WI38 (cell line): ENCODE measurements around the gene EPHA3.

ENCODE experiments used
- H3K4me3 ChIP-seq: 2 replicates; pipeline ENCODE4 v1.5.1; 2011; ENCODE audit warnings: low read depth, mild to moderate bottlenecking, control low read depth, low read length
- TF ChIP-seq, protein P1 (sequence below): IDR thresholded peaks from 2 replicates; pipeline ENCODE4 v1.5.1; 2012; ENCODE audit warnings: low read depth, mild to moderate bottlenecking, control low read depth, low read length

EPHA3 gene

DNA sequence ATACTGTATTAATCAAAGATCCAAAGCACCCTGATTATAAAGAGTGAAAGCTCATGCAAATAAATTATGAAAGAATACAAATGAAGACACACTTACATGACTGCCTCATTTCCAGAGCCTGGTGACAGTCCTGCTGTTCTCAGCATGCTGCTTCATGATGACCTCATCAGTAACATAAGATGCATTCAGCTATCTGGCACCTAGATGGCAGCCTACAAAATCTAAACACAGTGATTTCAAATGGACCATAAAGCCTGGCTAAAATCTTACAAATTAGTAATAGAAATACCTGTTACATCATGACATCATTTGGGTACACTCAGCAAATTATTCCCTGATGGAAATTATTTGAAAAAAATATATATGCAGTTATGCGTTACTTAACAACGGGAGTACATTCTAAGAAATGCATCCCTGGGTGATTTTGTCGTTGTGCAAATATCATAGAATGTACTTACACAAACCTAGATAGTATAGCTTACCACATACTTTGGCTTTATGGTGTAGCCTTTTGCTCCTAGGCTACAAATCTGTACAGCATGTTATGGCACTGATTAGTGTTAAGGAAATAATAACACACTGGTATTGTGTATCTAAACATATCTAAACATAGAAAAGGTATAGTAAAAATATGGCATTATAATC is 207.2 kb downstream of the EPHA3 start:
- TF ChIP-seq, protein P1, sequence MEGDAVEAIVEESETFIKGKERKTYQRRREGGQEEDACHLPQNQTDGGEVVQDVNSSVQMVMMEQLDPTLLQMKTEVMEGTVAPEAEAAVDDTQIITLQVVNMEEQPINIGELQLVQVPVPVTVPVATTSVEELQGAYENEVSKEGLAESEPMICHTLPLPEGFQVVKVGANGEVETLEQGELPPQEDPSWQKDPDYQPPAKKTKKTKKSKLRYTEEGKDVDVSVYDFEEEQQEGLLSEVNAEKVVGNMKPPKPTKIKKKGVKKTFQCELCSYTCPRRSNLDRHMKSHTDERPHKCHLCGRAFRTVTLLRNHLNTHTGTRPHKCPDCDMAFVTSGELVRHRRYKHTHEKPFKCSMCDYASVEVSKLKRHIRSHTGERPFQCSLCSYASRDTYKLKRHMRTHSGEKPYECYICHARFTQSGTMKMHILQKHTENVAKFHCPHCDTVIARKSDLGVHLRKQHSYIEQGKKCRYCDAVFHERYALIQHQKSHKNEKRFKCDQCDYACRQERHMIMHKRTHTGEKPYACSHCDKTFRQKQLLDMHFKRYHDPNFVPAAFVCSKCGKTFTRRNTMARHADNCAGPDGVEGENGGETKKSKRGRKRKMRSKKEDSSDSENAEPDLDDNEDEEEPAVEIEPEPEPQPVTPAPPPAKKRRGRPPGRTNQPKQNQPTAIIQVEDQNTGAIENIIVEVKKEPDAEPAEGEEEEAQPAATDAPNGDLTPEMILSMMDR, result no peak
- H3K4me3 ChIP-seq, result no peak overlapping the region

DNA sequence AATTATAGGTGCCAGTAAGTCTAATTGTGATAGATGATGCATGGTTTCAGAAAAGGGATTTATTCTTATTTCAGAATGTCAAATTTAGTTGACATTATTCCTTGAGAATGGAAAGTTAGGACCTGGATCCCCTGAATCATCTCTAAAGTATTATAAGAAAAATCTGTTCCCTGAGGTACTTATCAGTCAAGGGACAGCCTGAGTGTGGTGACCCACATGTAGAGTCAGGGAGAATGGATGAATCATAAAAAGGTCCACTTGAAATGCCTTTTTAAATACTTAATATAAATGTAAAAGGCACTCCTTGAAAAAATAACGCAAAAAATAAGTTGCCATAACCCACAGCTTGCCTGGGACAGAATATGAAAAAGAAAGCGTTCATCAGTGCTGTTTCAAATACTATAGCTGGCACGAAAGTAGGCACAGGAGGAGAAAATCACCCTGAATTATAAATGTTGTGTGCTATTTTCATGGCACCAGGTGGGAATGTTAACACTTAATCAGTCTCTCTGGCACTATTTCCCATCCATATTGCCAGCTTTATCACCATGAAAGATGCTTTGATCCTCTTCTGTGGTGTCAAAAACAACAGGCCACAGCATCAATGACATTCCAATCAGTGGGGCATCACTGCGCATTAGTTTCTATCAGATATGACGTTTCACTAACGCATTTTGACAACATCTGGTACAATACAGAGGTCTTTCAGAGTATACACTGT is 208.5 kb downstream of the EPHA3 start:
- TF ChIP-seq, protein P1, result no peak
- H3K4me3 ChIP-seq, result no peak overlapping the region

DNA sequence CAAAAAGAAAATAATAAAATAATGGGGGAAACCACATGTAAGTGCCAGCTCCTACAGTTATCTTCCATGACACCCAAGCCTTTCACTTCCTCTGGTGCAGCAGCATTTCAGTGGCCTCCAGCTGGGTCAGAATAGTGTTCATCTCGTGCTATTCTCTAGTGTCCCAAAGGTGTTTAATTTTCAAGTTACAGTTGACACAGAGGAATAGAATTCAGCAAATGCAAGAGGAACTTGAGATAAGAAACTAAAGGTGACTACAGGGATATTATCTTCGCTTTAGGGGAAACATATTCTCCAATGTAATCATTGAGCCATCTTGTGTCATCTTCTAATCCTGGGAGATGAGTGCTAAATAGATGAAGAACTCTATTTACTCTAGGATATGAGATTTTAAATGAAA is 212.8 kb downstream of the EPHA3 start:
- no peak overlapping the region for H3K4me3 ChIP-seq
- TF ChIP-seq, protein P1, result no peak

DNA sequence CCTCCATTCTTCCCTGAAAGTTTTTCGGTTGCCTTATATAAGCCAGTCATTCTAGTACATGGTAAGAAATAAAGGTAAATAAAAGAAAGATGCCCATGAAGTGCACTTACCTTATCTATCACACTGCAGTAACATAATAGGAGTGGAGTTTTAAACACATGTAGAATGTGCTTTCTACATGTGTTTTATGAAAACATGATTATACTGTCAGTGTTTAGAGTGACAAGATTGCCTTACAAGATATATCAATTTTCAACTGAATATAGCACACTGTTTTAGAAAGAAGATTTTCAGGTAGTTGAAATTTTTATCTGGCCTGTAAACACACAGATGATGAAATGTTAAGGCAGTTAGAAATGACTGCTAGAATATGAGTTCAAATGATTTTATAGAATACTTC is 219.6 kb downstream of the EPHA3 start:
- TF ChIP-seq, protein P1, result no peak
- H3K4me3 ChIP-seq, result no peak overlapping the region

DNA sequence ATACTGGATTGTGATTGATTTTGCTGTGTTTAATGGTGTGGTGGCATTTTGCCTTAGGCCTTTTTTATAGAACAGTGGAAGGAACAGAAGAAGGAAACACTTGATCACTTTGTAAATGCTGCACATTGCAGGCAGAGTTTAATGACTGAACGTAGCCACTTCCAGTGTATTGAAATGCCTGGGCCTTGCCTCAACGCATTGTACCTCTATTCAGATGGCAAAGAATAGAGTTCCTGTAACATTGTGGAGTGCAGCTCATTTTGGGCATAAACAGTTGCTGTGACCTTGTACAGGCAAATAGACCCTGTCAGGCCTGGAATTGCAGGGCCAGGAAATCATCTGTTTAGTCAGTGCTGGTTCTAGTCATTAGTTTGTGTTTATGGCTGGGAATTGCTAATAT is 225.0 kb downstream of the EPHA3 start:
- TF ChIP-seq, protein P1, result no peak
- H3K4me3 ChIP-seq, result no peak overlapping the region

DNA sequence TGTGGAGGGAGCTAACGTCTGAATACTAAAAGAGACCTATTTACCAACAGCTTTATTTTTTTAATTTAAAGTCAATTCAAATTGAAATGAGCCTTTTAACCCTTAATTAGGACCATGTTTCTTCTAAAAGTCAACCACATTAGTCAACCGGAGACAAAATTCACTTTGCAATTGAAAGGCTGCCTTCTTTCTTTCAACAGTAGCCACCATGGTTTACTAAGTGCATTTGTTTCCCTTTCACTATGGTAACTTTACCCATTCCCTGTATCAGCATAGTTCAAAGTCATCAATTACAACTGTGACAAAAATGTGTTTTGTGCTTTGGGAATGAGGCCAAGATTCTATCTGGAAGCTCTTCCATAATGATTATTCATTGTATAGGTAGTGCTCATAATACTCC is 225.4 kb downstream of the EPHA3 start:
- H3K4me3 ChIP-seq, result no peak overlapping the region
- TF ChIP-seq, protein P1, result no peak

DNA sequence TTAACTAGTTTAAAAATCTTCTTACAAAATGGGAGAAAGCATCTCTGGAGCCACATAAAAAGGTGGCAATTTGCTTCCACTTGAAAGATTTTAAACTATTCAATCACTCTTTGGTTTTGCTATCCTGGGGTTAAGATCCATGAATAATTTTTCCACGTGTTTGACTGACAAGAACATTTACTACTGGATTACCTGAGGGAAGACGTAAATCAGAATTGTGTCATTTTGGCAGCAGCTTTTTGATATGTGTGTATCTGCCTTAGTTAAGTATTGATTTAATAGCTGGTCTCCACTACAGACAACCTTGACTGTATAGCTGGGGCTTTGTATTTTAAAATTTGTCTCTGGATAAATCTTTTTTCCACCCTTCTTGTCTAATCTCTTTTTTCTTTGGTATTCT is 228.3 kb downstream of the EPHA3 start:
- TF ChIP-seq, protein P1, result no peak
- no peak overlapping the region for H3K4me3 ChIP-seq
